AG04450 (cell line): ENCODE results near the gene MCAT. TPM values are rescaled to one million over a fixed set of nuclear protein-coding genes. Genes with fewer than 3 reads are reported as not detected.

Experiments used
- CTCF ChIA-PET: fragments of 300-600, 350-600 bp; formaldehyde crosslinking; extraction: SDS; loops from one replicate; lab custom pipeline; 2022; ENCODE audit warnings: antibody characterized with exemption, inconsistent platforms; lab: Charles Lee
- POLR2A ChIA-PET: fragments of 350-600 bp; formaldehyde crosslinking; extraction: SDS; loops from one replicate; lab custom pipeline; 2021; ENCODE audit warnings: antibody characterized with exemption, inconsistent platforms; lab: Yijun Ruan, JAX
- DNase-seq: peaks from one replicate; pipeline ENCODE4 v3.0.0-alpha.2; 2011; ENCODE audit warnings: low read depth, low spot score
- H3K27ac ChIP-seq: one replicate; pipeline ENCODE4 v1.5.1; 2012; ENCODE audit warnings: low read depth, low read length, control low read depth
- H3K27me3 ChIP-seq: one replicate; pipeline ENCODE4 v1.6.0; 2012; ENCODE audit warnings: low read length; ENCODE audit not compliant: control insufficient read depth, insufficient read depth
- H3K4me3 ChIP-seq: 2 replicates; pipeline ENCODE4 v1.5.1; 2011; ENCODE audit warnings: mild to moderate bottlenecking, low read depth, low read length, control low read depth
- H3K9me3 ChIP-seq: 2 replicates; pipeline ENCODE4 v1.5.1; 2012; ENCODE audit warnings: low read length; ENCODE audit not compliant: control insufficient read depth, insufficient read depth
- CTCF ChIP-seq: IDR thresholded peaks from 2 replicates; pipeline ENCODE4 v1.5.1; 2011; ENCODE audit warnings: low read depth, low read length, control low read depth, inconsistent platforms
- polyA plus RNA-seq: library from polyadenylated mRNA; depleted of rRNA; stranded (reverse); fragments of >200 nt; gene quantifications from 2 replicates; pipeline ENCODE4 v1.2.3, GENCODE V29; 2011

The MCAT gene
- polyA plus RNA-seq, 1 experiment, result 10.5 TPM

DNA sequence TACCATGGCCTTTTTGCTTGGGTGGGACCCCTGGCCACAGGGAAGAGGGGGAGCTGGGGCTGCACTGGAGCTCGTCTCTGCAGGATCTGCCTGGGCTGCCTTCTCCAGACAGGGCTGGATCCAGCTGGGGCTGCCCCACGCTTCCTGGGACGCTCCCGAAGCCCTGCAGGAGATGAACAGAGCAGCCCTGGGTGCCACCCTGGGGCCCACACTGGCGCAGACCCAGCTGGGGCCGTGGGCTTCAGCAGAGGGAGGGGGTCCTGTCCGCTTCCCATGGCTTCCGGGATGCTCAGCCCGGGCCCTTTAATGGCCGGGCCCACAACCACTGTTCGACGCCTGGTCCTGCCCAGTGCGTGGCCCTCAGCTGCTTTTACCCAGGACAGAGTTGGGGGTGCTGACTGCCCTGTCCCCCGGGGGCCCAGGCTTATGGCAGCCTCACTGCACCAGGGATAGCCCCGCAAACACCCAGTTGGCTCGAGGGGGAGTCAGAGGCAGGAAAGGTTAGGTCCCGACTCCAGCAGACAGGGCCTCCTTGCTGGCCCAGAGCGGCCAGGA, 20.1 kb upstream of the MCAT start:
- ChIA-PET POLR2A (interaction anchor here (1.0 kb wide), 1 partner anchor 9 kb away, joined by 9 read pairs; no protein-coding TSS in a partner anchor), CTCF (interaction anchor here (1.2 kb wide), 1 partner anchor 24 kb away, joined by 4 read pairs; no protein-coding TSS in a partner anchor)
- H3K4me3 ChIP-seq, result no peak overlapping the region
- TF ChIP-seq CTCF, result no peak
- no peaks in the 10 kb centered on the region for H3K27me3 ChIP-seq
- no peaks in the 10 kb centered on the region for H3K9me3 ChIP-seq
- no peak for DNase-seq
- no peak overlapping the region for H3K27ac ChIP-seq

- Histone ChIP-seq H3K27ac (no peak overlapping the region), H3K27me3 (no peaks in the 10 kb centered on the region), H3K9me3 (no peaks in the 10 kb centered on the region), H3K4me3 (no peak overlapping the region)
- DNase-seq, result no peak
- ChIA-PET CTCF (no interaction called here), POLR2A (interaction anchor here (0.7 kb wide), 1 partner anchor 489 kb away, joined by 3 read pairs; no protein-coding TSS in a partner anchor)
- no peak for TF ChIP-seq CTCF
Measured at GRCh38 chr22:43162412-43163150, 19.4 kb upstream of the MCAT start.

- POLR2A ChIA-PET, result interaction anchor here (0.6 kb wide), 1 partner anchor 48 kb away, joined by 13 read pairs; no protein-coding TSS in a partner anchor
- Histone ChIP-seq H3K9me3 (no peaks in the 10 kb centered on the region), H3K27ac (no peak overlapping the region), H3K4me3 (no peak overlapping the region), H3K27me3 (no peaks in the 10 kb centered on the region)
- no peak for TF ChIP-seq CTCF
- CTCF ChIA-PET, result no interaction called here
- no peak for DNase-seq
Measured at GRCh38 chr22:43160497-43161126, 17.4 kb upstream of the MCAT start.

DNA sequence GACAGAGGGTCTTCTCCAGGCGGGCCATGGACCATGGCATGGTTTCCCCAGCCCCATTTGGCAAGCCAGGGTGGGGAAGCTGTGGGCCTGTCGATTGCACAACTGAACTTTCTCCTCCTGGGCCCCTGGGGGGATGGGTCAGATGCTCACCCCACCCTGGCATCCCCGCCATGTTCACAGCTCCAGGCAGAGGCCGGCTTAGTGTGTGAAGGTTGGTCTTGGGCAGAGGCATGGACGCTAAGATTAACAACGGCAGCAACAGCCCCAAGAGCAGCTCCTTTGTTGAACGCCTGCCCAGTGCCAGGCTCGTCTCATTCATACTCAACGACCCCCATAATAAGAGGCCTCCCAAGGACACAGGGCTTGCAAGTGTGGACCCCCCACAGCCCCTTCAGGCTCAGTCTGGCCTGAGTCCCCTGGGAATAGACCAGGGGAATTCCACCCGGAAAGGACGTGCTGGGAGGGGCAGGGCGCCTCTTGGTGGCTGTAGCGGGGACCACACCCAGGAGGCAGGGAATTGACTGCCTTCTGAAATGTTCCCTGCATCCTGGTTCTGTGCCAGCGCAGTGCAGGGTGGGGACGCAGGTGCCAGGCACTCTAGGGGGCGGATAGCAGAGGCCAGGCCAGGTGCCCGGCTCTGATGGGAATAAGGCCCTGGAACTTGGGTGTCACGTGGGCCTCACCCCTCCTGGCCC, 16.4 kb upstream of the MCAT start:
- POLR2A ChIA-PET, result interaction anchor here (0.6 kb wide), 1 partner anchor 47 kb away, joined by 13 read pairs; no protein-coding TSS in a partner anchor
- peak; percentile 17; the same call in 1 of the 2 replicates for TF ChIP-seq CTCF
- Histone ChIP-seq H3K4me3 (no peak overlapping the region), H3K27ac (no peak overlapping the region), H3K27me3 (no peaks in the 10 kb centered on the region), H3K9me3 (no peaks in the 10 kb centered on the region)
- DNase-seq, result no peak
- CTCF ChIA-PET, result interaction anchor here (0.6 to 0.8 kb wide), 2 partner anchors 32 to 35 kb away, joined by 3 read pairs; no protein-coding TSS in a partner anchor
